Small intestine (tissue), 7 donors: ENCODE results near the gene CFAP53. TPM values are rescaled to one million over a fixed set of nuclear protein-coding genes. Genes with fewer than 3 reads are reported as not detected.

Experiments
- DNase-seq, 2 donors: peaks; one replicate each; pipeline versions ENCODE4 v3.0.0 to v3.0.0-alpha.2; 2013
- FAIRE-seq: peaks from 2 replicates; lab custom pipeline; 2012; peaks lifted over from hg19 to GRCh38; lab: Jason Lieb, UNC
- H3K27ac ChIP-seq, 3 donors: one replicate each; pipeline ENCODE4 v1.5.1; 2013; ENCODE audit warnings: low read length in 2 of 3, mild to moderate bottlenecking in 2 of 3, control low read depth in 1 of 3, inconsistent platforms in 1 of 3, low read depth in 1 of 3, moderate library complexity in 1 of 3
- H3K27me3 ChIP-seq, 3 donors: one replicate each; pipeline ENCODE4 v1.6.1; 2013; ENCODE audit warnings: low read length in 3 of 3, inconsistent platforms in 1 of 3; ENCODE audit not compliant: control insufficient read depth in 3 of 3, insufficient read depth in 3 of 3
- H3K36me3 ChIP-seq, 3 donors: one replicate each; pipeline ENCODE4 v1.6.1; 2013; ENCODE audit warnings: low read length in 3 of 3, inconsistent platforms in 1 of 3, low read depth in 1 of 3, mild to moderate bottlenecking in 1 of 3, moderate library complexity in 1 of 3; ENCODE audit not compliant: control insufficient read depth in 3 of 3, insufficient read depth in 2 of 3
- H3K4me1 ChIP-seq, 3 donors: one replicate each; pipeline ENCODE4 v1.6.1; 2013; ENCODE audit warnings: low read length in 2 of 3, inconsistent platforms in 1 of 3, low read depth in 1 of 3, mild to moderate bottlenecking in 1 of 3, moderate library complexity in 1 of 3; ENCODE audit not compliant: control insufficient read depth in 3 of 3, insufficient read depth in 2 of 3
- H3K4me3 ChIP-seq, 3 donors: one replicate each; pipeline ENCODE4 v1.5.1; 2013; ENCODE audit warnings: low read length in 3 of 3, control low read depth in 1 of 3, inconsistent platforms in 1 of 3, low read depth in 1 of 3, mild to moderate bottlenecking in 1 of 3, moderate library complexity in 1 of 3
- H3K9me3 ChIP-seq, 2 donors: one replicate each; pipeline ENCODE4 v1.6.1; 2013; ENCODE audit warnings: low read depth in 1 of 2, low read length in 1 of 2; ENCODE audit not compliant: control insufficient read depth in 2 of 2, insufficient read depth in 1 of 2
- WGBS, 3 donors: extraction: QIAGEN DNeasy Blood & Tissue Kit; methylation state at CpG; one replicate each; pipeline ENCODE4 v1.1.7; 2013; 5-methylcytosine and 5-hydroxymethylcytosine counted together
- polyA plus RNA-seq, 4 donors: library from polyadenylated mRNA; stranded (reverse) in 3 of 4; unstranded in 1 of 4; fragments of 200-250 nt in 3 of 4; fragments of 120-200 nt in 1 of 4; gene quantifications; one replicate each; pipeline versions ENCODE4 v1.2.1 to v1.2.3, GENCODE V29; 2013
- donor health status: healthy with polysubstance abuse.
- donor health status: control.
- donor health status: control.
- donor health status: Bipolar disorder and iron deficiency.
- donor health status: healthy.

The CFAP53 gene
- polyA plus RNA-seq, 4 donors: 0.28 to 0.80 (median 0.67) TPM; not detected in 1

GRCh38 chr18:50181590-50181989, 84.7 kb downstream of the CFAP53 start:
- no peaks in the 10 kb centered on the region for H3K36me3 ChIP-seq
- no peaks in the 10 kb centered on the region for H3K9me3 ChIP-seq
- DNase-seq (no peak), FAIRE-seq (no peak)
- H3K27ac ChIP-seq: no peak overlapping the region
- WGBS, 3 donors: 50 to 83% (median 55%) methylated on average over 2 of the region's 2 CpGs
- peaks cover 0 to 4% (median 0%) of the 10 kb centered on the region in 3 donors for H3K4me1 ChIP-seq
- H3K27me3 ChIP-seq: peaks cover 0 to 2% (median 0%) of the 10 kb centered on the region in 3 donors
- no peak overlapping the region for H3K4me3 ChIP-seq

- DNase-seq (no peak), FAIRE-seq (no peak)
- Histone ChIP-seq H3K27me3 (peaks cover 0 to 5% (median 0%) of the 10 kb centered on the region in 3 donors), H3K9me3 (no peaks in the 10 kb centered on the region), H3K27ac (no peak overlapping the region), H3K36me3 (peaks cover 0 to 3% (median 0%) of the 10 kb centered on the region in 3 donors), H3K4me1 (peaks cover 0 to 4% (median 0%) of the 10 kb centered on the region in 3 donors), H3K4me3 (no peak overlapping the region)
- WGBS, 3 donors: 83 to 86% (median 86%) methylated on average over 2 of the region's 2 CpGs
These were observed 86.8 kb downstream of the CFAP53 start for GRCh38 chr18:50179465-50179864.

GRCh38 chr18:50177294-50177992, 88.9 kb downstream of the CFAP53 start:
- peaks cover 0 to 8% (median 0%) of the 10 kb centered on the region in 3 donors for H3K36me3 ChIP-seq
- H3K9me3 ChIP-seq: no peaks in the 10 kb centered on the region
- H3K4me3 ChIP-seq: no peak overlapping the region
- DNase-seq: no peak
- no peak for FAIRE-seq
- peaks cover 0 to 6% (median 0%) of the 10 kb centered on the region in 3 donors for H3K27me3 ChIP-seq
- 10 to 19% (median 17%) methylated on average over 3 of the region's 3 CpGs for WGBS, 3 donors
- peaks cover 0 to 4% (median 0%) of the 10 kb centered on the region in 3 donors for H3K4me1 ChIP-seq
- no peak overlapping the region for H3K27ac ChIP-seq

Other genes starting within 250 kb of the CFAP53 start
- 100 to 1,000 TPM in 2 of 4 donors, 10 to 100 TPM in 2; 45.0 to 185 (median 102) TPM for gene MYO5B, start 71.3 kb downstream of the CFAP53 start, polyA plus RNA-seq
- 10 to 100 TPM; 26.2 to 67.4 (median 33.5) TPM for gene MBD1, start 15.0 kb upstream of the CFAP53 start, polyA plus RNA-seq
- gene CXXC1, start 21.2 kb upstream of the CFAP53 start, polyA plus RNA-seq: 10 to 100 TPM; 65.1 to 93.9 (median 68.9) TPM
- 1 to 10 TPM in 2 of 4 donors, under 1 TPM in 1, not detected in 1; 0.67 to 7.9 (median 5.8) TPM for gene SKA1, start 108.6 kb upstream of the CFAP53 start, polyA plus RNA-seq